Activated CD4-positive, alpha-beta T cell treated with anti-CD3 and anti-CD28 coated beads, Interleukin-2, amount 50 U/mL, for 16 hours (primary cell): Measurements from ENCODE around the gene NEDD9.

ENCODE experiments used
- DNase-seq: peaks from one replicate; pipeline ENCODE4 v3.0.0-alpha.2; 2020

Gene NEDD9

DNA sequence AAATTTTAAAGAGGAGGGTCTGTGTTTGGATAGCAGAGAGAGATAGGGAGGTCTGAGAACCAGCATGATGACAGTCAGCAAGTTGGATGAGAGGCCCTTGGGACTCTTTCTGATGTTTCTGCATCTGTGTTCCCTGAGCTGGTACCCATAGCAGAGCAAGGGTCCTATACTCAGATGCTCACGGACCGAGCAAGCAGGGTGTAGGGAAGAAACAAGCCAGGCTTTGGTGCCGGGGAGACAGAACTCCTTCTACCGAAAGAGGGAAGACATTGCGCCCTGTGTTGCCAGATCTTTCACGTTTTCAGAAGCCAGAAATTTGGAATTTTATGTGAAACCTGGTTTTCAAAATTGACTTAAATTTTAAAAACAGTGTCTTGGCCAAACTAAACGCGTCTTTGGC, 34.6 kb downstream of the NEDD9 start:
- DNase-seq: no peak

DNA sequence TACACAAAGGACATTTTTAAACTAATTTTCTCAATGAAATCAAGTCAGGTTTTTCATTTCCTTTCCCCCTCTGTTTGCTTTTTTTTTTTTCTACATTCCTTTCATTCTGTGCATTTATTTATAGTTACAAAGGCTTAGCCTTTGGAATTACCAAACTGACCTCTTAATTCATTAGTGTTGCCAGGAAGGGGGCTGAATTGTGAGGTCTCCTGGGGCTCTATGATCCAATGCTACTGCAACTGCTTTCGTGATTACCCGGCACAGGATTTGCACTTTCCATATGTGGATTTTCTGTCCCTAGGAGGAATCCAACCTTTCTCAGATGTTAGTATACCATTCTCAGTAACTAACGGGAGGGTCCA, 35.3 kb downstream of the NEDD9 start:
- no peak for DNase-seq

DNA sequence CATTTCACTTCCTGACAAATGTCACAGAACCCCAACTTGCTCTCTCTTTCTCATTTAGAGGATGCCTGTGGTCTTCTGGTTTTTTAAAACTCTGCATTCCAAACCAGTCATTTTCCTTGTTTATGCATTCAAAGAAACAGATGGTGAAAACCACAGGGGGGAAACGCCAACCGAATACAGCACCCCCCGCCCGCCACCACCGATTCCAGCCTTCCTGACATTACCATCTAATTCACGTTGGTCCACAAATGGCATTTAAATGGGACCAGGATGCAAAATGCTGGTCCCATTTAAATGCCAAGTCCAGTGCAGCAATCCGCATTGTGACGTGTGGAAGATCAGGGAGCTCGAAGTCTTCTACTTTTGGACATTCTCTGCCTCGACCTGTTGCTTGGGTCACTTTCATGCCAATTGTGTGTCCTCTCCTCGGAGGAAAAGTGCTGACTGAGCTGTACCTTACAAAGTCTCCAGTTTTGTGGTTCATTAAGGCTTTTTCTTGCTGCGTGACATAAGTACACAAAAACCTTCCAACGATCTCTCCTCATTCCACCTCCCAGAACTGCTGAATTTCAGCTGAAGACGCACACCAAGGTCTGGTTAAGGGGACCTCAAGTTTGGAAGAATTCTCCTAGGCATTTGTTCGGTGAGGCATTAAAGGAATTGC, 35.8 kb downstream of the NEDD9 start:
- DNase-seq: no peak

DNA sequence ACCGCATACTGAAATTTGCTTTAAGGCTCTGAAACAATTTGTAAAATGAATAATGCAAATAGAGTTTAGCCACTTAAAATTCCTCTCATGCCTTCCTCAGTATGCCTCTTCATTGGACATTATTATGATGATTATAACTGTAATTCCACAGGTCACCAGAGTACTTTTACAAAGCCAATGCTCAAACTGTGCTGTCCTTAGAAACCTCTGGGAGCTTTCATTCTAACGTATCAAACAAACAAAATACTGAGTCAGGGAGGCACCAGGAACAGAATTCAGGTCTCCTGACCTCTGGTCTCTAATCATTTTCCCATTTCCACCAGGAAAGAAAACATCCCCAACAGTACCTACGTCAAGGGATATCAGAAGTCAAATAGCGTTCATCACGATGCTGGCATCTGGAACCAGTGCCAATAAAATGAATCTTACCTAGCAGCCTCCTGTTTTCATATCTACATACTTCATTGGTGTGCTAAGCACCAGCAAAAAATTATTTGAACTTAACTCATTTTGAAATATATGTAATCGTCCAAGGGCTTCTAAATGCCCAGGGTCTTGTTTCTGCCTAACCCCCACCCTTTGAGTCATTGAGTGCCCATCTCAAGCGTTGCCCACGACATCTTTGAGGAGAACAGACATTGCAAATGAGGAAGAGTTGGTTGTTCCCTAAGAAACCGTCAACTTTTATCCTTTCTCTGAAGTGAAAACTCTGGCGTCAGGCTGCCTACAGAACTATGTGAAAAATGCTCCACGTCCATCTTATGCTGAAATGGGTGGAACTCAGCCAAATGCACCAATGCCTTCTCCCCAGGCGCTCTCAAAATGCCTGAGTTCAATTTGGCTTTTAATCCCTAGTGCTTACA, 37.9 kb downstream of the NEDD9 start:
- DNase-seq: no peak

DNA sequence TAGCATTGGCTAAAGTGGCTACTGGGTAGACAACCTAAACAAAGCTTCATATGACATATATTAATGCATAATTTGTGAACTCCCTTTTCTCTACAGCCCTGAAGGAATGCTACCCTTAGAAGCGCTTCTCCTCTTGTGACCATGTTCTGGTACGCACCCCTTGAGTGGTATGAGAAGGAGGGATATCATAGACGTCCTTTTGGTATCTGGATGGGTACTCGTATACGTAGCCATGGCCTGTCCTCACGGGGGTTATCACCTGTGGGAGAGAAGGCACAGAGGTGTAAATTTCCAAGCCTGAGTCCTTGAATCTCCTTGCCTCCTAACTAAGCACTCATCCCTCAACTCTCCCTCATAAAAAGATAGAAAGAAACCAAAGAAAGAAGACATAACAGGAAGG, 39.0 kb downstream of the NEDD9 start:
- DNase-seq: no peak

DNA sequence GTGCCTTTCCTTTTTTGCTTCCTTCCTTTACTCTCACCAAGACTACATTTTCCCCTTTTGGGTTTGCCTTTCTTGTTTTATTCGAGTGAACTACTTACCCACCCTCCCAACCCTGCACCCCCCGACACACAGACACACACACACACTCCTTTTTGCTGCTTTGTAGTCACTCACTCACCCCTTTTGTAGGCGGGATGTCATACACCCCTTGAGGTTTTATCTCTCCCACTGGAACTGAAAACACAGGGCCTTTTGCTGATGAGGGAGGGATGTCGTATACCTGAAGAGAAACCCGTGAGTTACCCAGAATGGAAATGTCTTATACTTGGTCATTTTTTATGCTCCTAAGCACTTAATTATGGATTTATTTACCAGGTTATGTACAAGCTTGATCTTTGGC, 40.3 kb downstream of the NEDD9 start:
- DNase-seq: no peak

DNA sequence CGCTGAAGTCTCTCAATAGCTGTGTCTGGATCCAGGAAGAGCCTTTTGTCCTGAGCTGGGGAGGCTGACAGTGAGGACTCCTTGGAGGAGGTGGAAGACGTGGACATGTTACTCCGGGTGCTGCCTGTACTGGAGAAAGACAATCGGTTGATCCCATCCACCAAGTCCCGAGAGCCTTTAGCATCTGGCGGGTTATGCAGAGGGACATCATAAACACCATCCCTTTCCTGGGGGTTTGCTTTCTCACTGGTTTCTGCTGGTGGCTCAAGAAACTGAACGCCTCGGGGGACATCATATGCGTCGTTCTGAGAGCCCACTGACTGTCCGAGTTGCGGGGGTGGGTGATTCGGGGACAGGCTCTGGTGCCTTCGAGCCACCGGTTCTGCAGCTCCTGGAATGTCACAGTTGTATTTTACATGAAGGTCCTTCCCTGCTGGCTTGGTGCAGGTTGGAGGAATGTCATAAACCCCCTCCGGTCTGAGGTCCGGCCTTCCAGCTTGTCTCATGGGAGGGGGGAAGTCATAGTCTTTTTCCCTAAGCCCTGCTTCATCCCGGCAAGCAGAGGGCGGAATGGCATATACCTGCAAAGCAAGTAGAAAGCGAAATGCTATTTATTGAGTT, 41.7 kb downstream of the NEDD9 start:
- no peak for DNase-seq

DNA sequence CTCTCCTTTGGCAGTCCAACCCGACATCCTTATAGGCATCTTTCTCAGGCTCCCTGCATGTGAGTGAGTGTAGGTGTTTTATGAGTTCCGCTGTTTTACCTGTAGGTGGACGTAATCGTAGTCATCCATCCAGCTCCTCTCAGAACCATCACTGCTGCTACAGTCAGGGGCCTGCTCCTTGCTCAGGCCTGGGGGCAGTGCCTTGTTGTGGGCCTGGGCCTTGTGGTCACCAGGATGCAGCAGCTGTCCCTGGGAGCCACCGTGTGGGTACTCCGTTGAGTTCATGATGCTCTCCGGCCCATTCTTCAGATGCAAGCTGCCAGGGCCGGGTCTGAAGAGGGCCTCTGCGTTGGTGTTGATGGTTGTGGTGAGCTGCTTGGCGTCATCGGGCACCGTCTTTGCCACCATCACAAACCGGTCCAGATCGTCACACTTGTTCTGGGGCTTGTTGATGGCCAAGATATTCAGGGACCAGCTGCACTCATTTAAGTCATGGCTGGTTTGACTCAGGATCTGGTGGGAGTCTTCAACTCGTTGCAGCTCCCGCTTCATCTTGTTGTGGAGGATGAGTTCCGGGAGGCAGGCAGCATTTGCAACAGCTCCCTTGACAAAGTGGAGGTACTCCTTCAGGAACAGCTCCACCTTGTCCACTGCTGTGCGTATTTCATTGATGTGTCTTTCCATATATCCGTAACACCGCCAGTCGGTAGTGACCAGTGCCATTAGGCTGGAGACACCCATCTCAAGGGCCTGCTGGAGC, 42.4 kb downstream of the NEDD9 start:
- DNase-seq: no peak

DNA sequence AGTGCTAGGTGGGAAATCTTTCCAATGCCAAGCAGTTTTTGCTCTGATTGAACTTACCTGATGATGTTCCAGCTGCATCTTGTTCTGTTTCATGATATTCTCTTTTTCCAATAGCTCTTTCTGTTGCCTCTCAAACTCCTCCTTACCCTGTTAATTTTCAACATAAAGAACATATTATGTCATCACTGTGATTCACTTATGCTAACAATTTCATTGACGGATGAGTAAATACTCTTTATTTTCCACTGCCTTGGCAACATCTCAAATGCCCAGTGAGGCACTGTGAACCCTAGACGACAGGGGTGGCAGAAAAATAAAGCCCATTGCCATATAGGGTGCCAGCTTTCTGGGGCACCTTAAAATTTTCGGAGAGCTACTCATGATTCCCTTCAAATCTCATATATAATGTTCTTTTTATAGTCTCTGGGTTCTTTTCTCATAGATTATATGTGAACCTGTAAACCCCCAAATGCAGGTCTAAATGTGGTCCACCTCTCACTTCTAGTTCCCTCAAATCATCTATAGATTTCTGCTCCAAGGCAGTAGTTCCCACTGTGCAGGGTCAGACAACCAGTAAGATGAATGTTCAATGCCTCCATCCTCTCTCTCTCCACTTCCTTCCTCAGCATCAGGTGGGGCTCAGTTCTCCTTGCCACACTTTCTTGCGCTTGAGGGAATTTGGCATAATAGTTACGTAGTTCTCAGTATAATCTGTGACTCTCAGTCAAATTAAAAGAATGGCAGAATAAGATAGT, 44.1 kb downstream of the NEDD9 start:
- no peak for DNase-seq

DNA sequence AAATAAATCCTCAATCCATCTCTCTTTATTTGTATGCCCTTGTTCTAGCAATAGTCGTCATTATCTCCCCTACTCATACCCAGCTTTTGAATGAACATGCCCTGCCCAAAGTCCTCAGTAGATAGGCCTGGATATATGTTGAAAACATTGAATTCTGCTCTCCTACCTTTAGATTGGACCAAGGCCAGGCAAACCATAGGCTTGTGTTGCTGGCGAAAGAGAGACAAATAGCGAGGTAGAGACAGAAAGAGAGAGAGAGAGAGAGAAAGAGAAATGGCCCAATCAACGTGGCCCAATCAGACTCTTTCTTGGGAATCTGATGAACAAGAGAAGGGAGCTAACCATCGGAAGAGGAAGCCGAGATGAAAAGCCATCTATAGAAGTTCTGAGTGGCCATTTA, 45.2 kb downstream of the NEDD9 start:
- DNase-seq: no peak

DNA sequence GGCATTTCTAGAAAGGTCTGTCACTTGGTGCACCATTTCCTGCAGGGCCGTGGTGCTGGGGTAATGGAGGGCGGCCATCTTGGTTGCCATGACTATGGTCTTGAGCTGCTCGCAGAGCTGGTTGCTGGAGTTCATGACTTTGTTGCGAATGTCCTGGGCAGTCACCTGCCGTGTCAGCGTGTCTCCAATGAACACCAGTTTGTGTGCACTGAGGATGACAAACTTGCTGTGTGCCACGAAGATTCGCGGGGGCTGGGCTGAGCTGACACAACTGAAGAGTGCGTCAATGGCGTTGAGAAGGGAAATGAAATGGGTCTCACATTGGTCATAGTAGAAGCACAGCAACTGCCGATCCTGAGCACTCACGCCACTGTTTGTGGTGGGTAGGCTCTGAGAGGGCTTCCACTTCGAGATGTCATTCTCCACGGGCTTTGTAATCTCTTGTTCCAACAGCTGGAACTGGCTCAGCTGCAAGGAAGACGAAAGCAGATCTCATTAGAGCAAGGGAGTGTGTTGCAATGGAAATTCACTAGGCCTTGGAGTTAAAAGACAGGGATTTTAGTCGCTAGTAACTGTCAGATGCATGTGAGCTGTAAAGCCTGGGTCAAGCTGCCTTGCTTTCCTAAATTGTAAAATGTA, 47.1 kb downstream of the NEDD9 start:
- no peak for DNase-seq

DNA sequence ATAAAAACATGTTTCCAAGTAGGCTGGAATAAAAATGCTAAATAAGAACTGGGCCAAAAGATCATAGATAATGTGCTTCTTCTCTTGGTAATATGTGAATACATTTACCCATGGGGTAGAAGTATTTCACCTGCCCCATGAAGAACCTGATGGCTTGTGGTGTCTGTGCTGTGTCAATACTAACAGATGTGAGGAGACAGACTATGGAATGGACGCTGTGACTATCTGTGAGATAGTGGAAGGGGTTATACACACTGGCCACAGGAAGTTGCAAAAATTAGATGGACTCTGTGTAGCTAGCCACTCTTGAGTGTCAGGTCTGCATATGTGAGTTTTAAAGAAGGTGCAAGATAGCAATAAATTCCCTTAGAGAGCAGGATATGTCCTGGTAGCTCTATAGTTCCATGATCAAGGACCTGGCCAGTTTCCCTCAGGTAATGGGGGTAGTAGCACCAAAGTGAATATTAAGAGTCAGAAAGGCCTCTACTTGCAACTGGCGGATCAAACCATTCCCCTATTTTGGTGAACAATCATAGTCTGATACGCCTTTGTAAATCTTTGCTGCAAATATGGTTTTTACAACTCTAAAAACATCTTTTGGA, 48.6 kb downstream of the NEDD9 start:
- no peak for DNase-seq

DNA sequence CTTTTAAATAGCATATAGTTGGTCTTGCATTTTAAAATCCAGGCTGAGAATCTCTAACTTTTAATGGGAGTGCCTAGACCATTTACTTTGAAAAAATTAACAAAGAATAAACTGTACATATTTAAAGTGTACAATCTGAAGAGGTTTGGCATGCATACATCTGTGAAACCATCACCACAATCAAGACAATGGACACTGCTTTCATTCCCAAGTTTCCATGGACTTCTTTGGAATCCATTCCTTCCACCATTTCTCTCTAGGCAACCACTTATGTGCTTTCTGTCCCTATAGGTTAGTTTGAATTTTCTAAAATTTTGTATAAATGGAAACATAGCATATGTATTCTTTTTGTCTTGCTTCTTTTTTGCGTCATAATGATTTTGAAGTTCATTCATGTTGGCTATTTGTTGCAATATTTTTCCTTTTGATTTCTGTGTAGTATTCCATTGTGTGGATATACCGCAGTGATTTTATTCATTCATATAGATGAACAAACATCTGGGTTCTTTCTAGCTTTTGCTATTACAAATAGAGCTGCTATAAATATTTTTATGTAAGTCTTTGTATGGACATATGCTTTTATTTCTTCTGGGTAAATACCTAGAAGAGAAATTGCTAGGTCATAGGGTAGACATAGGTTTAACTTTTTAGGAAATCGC, 50.9 kb downstream of the NEDD9 start:
- no peak for DNase-seq

DNA sequence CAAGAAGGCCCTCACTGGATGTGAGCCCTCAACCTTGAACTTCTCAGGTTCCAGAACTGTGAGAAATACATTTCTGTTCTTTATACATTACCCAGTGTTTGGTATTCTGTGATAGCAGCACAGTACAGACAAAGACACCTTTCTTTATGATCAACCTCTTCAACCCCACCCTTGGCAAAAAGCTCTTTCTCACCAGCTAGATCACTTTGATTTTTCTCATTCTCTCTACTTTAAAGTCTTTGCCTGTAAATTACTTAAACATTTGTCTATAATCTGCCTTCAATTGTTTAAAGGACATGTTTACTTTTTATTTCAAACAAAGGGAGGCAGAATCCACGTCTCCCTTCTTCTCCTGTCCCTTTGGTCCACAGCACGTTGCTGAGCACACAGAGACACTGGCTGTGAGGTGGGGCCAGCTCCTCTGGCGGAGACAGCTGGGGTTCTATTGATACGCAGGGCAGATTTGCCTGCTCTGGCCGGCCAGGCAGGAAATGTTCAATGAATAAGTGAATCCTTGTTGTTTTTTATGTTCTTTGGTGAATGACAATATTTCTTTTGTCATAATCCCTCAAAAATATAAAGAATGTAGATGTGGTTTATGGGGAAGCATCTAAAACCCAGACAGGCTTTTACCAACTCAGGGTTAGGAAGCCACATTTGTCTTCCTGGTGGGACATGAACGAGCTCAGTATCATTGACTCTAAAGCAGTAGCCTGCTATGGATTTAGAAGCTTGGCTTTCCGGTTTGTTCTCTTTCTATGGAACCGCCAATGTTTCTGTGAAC, 52.9 kb downstream of the NEDD9 start:
- DNase-seq: no peak

DNA sequence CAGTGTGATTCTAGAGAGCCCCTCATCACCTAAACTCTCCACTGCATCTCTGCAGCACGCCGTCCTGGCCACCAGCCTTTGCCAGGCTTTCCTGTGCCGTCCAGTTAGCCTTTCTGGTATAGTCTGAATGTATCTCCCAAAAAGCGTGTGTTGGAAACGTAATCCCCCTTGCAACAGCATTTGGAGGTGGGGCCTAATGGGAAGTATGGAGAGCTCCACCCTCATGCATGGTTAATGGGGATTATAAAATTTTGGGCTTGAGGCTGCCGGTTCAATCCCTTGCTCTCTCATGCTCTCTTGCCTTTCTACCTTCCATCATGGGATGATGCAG, 53.4 kb downstream of the NEDD9 start:
- no peak for DNase-seq

DNA sequence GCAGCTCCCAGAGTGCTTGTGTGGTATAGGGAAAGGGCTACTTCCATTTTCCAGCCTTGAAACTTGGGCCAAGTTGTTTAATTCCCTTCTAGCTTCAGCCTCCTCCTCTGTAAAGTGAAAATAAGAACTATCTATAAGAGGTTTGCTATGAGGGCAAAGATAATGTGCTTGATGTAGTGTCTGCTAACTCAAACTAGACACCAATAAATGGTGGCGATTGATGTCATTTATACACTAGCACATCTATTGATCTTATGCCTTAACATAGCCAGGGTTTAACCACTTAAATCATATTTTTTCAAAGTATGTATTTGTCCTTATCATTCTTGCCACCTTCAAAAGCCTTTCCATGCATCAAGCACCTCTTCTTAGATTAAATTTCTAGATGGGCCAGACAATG, 55.2 kb downstream of the NEDD9 start:
- no peak for DNase-seq

DNA sequence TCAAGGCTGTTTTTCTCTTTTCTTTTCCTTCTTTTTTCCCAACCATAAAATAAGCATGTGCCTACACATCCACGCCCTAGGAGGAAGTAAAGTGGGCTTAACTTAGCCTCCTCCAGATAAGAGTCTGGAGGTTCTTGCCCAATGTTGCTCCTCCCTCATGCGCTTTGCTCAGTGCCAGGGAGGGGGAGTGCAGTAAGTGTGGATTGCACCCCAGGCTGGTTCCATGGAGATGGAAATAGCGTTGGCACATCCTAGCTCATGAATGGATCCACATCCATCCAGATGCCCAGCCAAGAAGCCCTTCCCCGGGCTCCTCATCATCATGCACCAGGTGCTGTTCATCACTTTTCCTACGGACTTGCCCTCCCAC, 58.2 kb downstream of the NEDD9 start:
- no peak for DNase-seq

DNA sequence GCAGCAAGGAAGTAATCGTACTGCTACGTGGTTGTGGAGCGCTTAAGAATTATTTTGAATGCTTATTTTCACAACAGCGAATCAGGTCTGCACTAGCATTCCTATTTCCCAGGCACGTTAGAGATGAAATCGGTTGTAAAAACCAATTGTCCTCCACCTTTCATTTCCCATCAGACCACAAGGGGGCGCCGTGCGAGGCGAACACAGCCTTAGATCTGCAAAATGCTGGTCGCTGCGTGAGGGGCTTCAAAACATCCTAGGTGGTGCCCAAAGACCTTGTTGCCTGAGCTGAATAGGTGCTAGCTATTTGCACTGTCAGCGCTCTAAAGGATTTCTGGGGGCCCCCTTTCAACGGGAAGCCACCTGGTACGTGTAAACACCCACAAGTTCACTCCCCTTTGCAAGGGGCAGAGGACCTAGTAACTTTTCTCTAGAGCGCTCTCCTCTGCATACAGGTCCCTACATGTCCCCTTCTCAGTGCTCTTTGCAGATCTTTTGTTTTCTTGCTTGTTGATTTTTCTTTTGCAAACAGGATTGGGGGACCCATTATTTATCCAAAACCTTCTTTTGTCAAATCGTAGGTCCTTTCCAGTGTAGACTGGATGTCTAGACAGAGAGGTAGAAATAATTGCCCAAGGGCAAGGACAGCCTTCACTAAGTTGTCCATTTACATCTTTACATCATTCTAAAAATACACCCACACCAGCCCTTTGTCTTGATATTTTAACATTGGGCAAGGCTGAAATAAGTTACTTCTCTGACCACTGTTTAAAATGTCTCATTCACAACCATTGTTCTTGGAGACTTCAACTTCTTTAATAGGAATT, 59.8 kb downstream of the NEDD9 start:
- DNase-seq: peak; percentile 67

DNA sequence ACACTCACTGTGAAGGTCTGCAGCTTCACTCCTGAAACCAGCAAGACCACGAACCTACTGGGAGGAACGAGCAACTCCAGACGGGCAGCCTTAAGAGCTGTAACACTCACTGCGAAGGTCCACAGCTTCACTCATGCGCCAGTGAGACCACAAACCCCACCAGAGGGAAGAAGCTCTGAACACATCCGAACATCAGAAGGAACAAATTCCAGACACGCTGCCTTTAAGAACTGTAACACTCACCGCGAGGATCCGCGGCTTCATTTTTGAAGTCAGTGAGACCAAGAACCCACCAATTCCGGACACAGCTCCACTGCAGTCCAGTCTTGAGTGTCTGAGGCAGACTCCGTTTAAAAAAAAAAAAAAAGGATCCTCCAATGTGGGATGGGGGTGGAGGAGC, 60.5 kb downstream of the NEDD9 start:
- DNase-seq: no peak
